ENCODE results near the gene FAM53B. TPM values are rescaled to one million over a fixed set of nuclear protein-coding genes. Genes with fewer than 3 reads are reported as not detected.

The FAM53B gene
- total RNA-seq, 4 donors from 2014 or later = 21.9 to 42.6 (median 32.2) TPM

DNA sequence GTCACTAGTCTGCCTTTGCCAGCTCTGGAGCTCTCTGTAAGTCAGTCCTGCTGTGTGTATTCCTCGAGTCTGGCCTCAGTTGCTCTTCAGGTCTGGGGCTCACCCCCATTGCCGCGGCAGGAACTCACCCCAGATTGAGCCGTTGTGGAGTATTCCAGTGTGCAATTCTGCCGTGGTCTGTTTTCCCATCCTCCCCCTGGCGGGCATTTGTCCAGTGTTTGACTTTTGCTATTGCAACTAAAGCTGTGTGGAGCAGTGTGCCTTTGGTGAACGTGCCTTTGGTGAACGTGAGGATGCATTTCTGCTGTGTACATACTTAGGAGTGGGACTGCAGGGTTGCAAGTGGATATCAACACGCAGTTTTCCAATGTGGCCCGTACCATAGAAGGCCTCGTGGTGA, 134.5 kb downstream of the FAM53B start:
- ATAC-seq (ENCODE audit: low FRiP score) = no peak
- no peak for DNase-seq (ENCODE audit: low spot score)
- TF ChIP-seq, protein P1, sequence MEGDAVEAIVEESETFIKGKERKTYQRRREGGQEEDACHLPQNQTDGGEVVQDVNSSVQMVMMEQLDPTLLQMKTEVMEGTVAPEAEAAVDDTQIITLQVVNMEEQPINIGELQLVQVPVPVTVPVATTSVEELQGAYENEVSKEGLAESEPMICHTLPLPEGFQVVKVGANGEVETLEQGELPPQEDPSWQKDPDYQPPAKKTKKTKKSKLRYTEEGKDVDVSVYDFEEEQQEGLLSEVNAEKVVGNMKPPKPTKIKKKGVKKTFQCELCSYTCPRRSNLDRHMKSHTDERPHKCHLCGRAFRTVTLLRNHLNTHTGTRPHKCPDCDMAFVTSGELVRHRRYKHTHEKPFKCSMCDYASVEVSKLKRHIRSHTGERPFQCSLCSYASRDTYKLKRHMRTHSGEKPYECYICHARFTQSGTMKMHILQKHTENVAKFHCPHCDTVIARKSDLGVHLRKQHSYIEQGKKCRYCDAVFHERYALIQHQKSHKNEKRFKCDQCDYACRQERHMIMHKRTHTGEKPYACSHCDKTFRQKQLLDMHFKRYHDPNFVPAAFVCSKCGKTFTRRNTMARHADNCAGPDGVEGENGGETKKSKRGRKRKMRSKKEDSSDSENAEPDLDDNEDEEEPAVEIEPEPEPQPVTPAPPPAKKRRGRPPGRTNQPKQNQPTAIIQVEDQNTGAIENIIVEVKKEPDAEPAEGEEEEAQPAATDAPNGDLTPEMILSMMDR (IDR thresholded peaks at IDR 0.05) = no peak

DNA sequence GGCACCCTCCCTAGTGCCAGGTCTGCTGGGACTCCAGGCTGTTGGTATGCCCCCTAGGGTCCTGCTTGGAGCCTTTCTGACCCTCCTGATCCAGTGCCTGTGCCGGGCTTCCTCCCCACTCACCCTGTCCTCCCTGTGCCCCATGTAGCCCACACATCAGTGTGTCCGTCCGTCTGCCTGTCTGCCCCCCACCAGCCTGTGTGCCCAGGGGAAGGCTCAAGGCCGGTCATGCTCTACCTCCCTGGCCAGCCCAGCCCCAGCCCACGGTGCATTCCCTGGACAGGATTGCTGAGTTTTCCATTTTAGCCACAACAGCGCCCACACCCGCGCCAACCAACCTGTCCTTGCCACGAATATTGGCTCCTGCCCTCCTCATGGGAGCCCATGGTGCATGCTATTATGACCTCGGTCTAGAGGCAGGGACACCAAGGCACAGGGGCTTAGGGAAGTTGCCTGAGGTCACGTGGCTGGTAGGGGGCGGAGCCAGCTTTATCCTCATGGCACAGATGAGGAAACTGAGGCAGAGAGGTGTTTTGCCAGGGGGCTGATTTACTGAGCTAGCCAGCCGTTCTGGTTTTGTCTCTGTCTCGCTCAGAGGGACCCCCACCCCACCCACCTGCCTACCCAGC, 136.0 kb downstream of the FAM53B start:
- ATAC-seq (ENCODE audit: low FRiP score) (no peak), DNase-seq (ENCODE audit: low spot score) (no peak)
- TF ChIP-seq, protein P1 (IDR thresholded peaks at IDR 0.05) = no peak

DNA sequence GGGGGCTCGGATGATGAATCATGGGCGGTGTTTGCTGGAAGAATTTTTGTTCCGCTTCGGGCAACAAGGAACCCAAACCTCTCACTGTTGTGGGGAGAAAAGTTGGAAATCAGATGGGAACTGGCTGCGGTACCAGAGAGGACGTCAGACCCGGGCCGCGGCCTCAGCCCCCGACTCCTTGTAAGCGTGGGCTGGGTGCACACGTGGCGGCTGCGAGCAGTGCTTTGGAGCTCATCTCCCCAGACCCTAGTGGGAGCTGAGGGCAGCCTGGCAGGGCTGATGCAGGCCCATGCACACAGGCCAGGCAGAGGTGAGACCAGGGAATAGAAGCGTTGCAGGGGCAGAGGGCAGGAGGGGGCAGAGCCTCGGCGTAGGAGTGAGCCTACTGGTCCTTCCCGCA, 136.5 kb downstream of the FAM53B start:
- ATAC-seq (ENCODE audit: low FRiP score) (no peak), DNase-seq (ENCODE audit: low spot score) (no peak)
- TF ChIP-seq, protein P1 (IDR thresholded peaks at IDR 0.05) = no peak

DNA sequence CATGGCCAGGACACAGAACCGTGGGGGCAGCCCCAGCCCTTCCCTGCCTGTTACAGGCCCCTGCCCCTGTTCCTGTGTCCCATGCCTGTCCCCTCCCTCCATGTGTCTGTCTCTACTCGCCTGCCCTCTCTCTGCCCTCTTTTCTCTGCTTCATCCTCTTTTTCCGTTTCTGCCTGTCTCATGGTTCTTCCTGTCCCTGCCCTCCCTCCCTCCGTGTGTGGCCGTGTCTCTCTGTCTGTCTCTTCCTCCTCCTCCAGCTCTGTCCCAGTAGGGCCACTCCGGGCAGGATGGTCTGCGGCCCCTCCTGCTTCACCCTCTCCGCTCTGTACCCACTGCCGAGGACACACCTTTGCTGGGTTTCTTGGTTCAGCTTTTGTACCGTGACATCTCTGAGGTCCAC, 137.4 kb downstream of the FAM53B start:
- TF ChIP-seq, protein P1 (IDR thresholded peaks at IDR 0.05) = no peak
- ATAC-seq (ENCODE audit: low FRiP score) (no peak), DNase-seq (ENCODE audit: low spot score) (no peak)

DNA sequence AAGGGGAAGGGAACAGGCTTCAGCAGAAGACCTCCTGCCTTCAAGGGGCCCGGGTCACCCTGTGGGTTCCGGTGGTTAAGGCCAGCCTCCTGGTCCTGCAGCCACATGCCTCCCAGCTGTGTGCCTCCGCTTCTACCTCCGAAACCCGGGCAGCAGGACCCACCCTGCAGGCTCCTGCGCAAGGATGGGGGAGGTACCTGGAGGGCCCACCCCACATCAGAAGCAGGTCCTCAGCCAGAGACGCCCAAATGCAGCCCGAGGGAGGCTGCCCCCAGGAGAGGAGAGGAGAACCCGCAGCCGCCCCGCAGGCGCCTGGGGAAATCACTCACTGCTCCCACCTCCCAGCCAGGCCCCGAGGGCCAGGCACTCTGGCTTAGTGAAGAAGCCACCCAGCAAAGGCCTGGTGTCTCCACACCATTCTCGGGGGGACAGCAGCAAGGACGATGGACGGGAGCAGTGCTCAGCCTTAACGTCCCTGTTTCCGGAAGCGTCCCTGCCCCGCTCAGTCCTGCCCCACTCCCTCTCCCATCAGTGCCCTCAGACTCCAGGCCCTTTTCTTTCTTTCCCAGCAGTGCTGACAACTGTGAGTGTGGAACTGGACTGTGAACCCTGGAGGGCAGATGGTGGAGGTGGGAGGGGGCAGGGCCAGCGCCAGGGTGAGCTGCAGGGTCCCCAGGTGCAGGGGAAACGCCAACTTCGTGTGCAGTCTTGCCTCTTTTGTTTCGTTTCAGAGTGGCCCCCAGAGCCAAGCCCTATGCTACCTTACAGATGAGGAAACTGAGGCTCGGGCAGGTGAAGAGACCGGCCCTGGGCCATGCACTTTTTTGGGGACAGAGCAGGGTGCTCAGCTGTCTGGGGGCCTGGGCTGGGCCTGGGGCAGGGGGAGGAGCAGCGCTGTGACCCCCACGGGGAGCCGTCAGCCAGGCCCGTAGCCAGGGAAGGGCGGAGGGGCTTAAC, 138.0 kb downstream of the FAM53B start:
- DNase-seq (ENCODE audit: low spot score) (no peak), ATAC-seq (ENCODE audit: low FRiP score) (no peak)
- TF ChIP-seq, protein P1 (IDR thresholded peaks at IDR 0.05) = no peak

DNA sequence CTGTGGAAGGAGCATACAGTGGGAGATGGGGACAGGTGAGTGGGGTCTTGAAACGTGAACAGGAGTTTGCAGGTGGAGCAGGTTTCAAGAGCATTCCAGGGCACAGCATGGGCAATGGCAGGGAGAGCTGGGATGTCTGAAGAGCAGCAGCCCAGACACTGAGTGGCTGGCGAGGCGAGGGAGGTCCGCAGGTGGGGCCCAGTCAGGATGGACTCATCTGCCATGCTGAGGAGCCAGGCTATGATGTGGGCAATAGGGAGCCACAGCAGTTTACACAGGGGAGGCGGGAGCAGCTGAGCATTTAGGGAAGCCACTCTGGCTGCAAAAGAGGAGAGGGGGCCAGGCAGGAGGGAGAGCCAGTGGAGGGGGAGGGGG, 138.7 kb downstream of the FAM53B start:
- DNase-seq (ENCODE audit: low spot score) (no peak), ATAC-seq (ENCODE audit: low FRiP score) (no peak)
- TF ChIP-seq, protein P1 (IDR thresholded peaks at IDR 0.05) = no peak

Measured in omental fat pad (tissue), 4 donors.